Gastroesophageal sphincter (tissue), 4 donors: ENCODE results near the gene POC5. TPM values are rescaled to one million over a fixed set of nuclear protein-coding genes. Genes with fewer than 3 reads are reported as not detected.
A peak's percentile ranks its signal among the peaks of the same experiment; 100 is the strongest.
"Not testable (repeated sequence)": the region's sequence is repeated elsewhere in the genome, so short reads cannot be mapped to it uniquely, and the experiment has no call there.

Experiments
- ATAC-seq: fragments of 150-250 bp; one replicate; pipeline ENCODE4 v1.9.1; 2016; ENCODE audit warnings: mild to moderate bottlenecking, moderate library complexity
- H3K27ac ChIP-seq, 4 donors: fragments of 200-600 bp; sonication (generic) in 3 of 4; 1 replicate in 3 of 4; 2 replicates in 1 of 4; pipeline ENCODE4 v1.5.1; 2016 to 2019
- H3K27me3 ChIP-seq: fragments of 200-600 bp; sonication (generic); one replicate; pipeline ENCODE4 v1.5.1; 2019
- H3K36me3 ChIP-seq, 2 donors: fragments of 200-600 bp; sonication (generic); one replicate each; pipeline ENCODE4 v1.5.1; 2019; ENCODE audit warnings: control low read depth in 1 of 2
- H3K4me1 ChIP-seq, 3 donors: fragments of 200-600 bp; sonication (generic); 1 replicate in 2 of 3; 2 replicates in 1 of 3; pipeline ENCODE4 v1.5.1; 2016 to 2019; ENCODE audit warnings: control low read depth in 2 of 3
- H3K4me3 ChIP-seq, 2 donors: fragments of 200-600 bp; sonication (generic); one replicate each; pipeline ENCODE4 v1.5.1; 2019; ENCODE audit warnings: mild to moderate bottlenecking in 1 of 2, moderate library complexity in 1 of 2
- H3K9me3 ChIP-seq, 3 donors: fragments of 200-600 bp; sonication (generic); one replicate each; pipeline ENCODE4 v1.5.1; 2017 to 2019; ENCODE audit warnings: control low read depth in 2 of 3
- CTCF ChIP-seq, 4 experiments: fragments of 200-600 bp in 2 of 4; fragments of 450-650 bp in 2 of 4; sonication (generic) in 1 of 4; IDR thresholded peaks; one replicate each; pipeline ENCODE4 v1.5.1; 2017 to 2019; ENCODE audit warnings: antibody characterized with exemption in 4 of 4, mild to moderate bottlenecking in 2 of 4, moderate library complexity in 2 of 4
- EP300 ChIP-seq: sonication (generic); formaldehyde crosslinking; IDR thresholded peaks from one replicate; pipeline ENCODE4 v1.6.1; 2017; ENCODE audit warnings: antibody characterized with exemption, mild to moderate bottlenecking
- POLR2A ChIP-seq, 2 donors: fragments of 450-650 bp; IDR thresholded peaks; one replicate each; pipeline ENCODE4 v1.6.1; 2017; ENCODE audit warnings: antibody characterized with exemption in 2 of 2, mild to moderate bottlenecking in 2 of 2, moderate library complexity in 1 of 2
- POLR2AphosphoS5 ChIP-seq: sonication (generic); formaldehyde crosslinking; IDR thresholded peaks from one replicate; pipeline ENCODE4 v1.6.1; 2017; ENCODE audit warnings: antibody characterized with exemption
- WGBS, 2 donors: methylation state at CpG; one replicate each; pipeline ENCODE4 v1.1.5; 2018; ENCODE audit warnings: low coverage in 1 of 2; 5-methylcytosine and 5-hydroxymethylcytosine counted together
- total RNA-seq, 4 donors: library from RNA; depleted of rRNA; stranded (reverse); fragments of >200 nt; gene quantifications; one replicate each; pipeline ENCODE4 v1.1.0, GENCODE V29; 2016

Gene POC5
- total RNA-seq, 4 donors from 2014 or later, result 6.1 to 41.6 (median 11.3) TPM

GRCh38 chr5:75744355-75744754 lies 27.1 kb upstream of the POC5 start:
- Histone ChIP-seq H3K36me3 (no peaks in the 10 kb centered on the region), H3K9me3 (no peaks in the 10 kb centered on the region), H3K4me1 (no peaks in the 10 kb centered on the region), H3K27ac (no peak overlapping the region), H3K4me3 (no peak overlapping the region), H3K27me3 (no peaks in the 10 kb centered on the region)
- ATAC-seq, result no peak
- WGBS, 2 donors, result 80 to 88% methylated on average over 2 to 3 of the region's 3 CpGs
- TF ChIP-seq CTCF (IDR thresholded peaks at IDR 0.05), result no peak
- TF ChIP-seq POLR2AphosphoS5, result no peak
- TF ChIP-seq EP300, result no peak
- TF ChIP-seq POLR2A (IDR thresholded peaks at IDR 0.05), result no peak

GRCh38 chr5:75736273-75736672 lies 19.0 kb upstream of the POC5 start:
- no peak for TF ChIP-seq POLR2A (IDR thresholded peaks at IDR 0.05)
- no peak for TF ChIP-seq CTCF (IDR thresholded peaks at IDR 0.05)

DNA sequence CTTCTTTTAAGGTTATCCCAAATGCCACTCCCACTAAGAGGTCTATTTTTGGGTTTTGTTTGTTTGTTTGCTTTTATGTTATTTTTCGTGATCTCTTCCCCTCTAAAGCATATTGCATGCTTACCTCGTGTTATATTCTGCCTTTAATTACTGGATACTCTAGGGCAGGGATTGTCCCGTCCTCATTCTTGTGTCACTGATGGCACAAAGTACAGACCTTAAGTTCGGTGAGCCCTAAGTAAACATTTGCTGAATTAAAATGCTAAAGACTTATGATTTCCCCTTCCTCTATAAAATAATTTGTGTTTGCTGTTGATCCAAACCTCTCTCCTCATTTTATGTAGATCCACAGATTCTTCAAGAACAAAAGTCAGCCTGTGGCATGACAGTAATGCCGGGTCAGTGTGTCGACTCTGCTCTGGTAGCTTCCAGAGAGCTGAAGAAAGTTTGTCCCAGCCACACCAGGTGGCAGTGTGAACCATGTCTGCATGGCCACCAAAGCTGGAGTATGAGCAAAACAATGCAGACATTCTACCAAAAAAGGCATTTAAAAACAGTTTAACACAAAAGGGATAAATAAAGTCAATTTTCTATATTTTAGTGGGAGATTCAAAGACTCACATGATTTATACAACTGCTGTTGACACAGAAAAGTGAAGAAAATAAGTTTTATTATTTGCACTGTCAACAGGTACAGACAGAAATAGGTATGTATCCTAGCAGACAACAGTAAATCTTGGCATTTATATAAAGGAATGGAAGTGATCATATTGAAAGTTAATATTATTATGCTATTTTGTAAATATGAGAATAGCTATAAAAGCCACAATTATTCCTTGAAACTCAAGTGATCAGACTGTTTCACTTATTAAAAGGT lies 17.9 kb upstream of the POC5 start:
- Histone ChIP-seq H3K4me3 (no peak overlapping the region), H3K4me1 (no peaks in the 10 kb centered on the region), H3K9me3 (peaks cover 0 to 8% (median 0%) of the 10 kb centered on the region in 3 donors), H3K27me3 (no peaks in the 10 kb centered on the region), H3K27ac (no peak overlapping the region), H3K36me3 (no peaks in the 10 kb centered on the region)
- 33 to 59% methylated on average over 4 to 6 of the region's 6 CpGs for WGBS, 2 donors
- TF ChIP-seq CTCF (IDR thresholded peaks at IDR 0.05) (peak in 1 of 4 experiments; percentile 19), POLR2AphosphoS5 (no peak), EP300 (no peak)
- ATAC-seq, result no peak

More at GRCh38 chr5:75736273-75736672, 19.0 kb upstream of the POC5 start:
- no peaks in the 10 kb centered on the region for H3K27me3 ChIP-seq
- H3K36me3 ChIP-seq, result no peaks in the 10 kb centered on the region
- 76 to 78% methylated on average over 4 to 7 of the region's 8 CpGs for WGBS, 2 donors
- no peak for ATAC-seq
- H3K27ac ChIP-seq, result no peak overlapping the region
- H3K4me1 ChIP-seq, result no peaks in the 10 kb centered on the region
- H3K9me3 ChIP-seq, result peaks cover 0 to 8% (median 0%) of the 10 kb centered on the region in 3 donors
- no peak overlapping the region for H3K4me3 ChIP-seq

GRCh38 chr5:75733767-75734166 lies 16.5 kb upstream of the POC5 start:
- no peak for ATAC-seq
- no peaks in the 10 kb centered on the region for H3K27me3 ChIP-seq
- H3K4me1 ChIP-seq, result no peaks in the 10 kb centered on the region
- peaks cover 0 to 8% (median 0%) of the 10 kb centered on the region in 3 donors for H3K9me3 ChIP-seq
- H3K4me3 ChIP-seq, result no peak overlapping the region
- H3K27ac ChIP-seq, result no peak overlapping the region
- H3K36me3 ChIP-seq, result no peaks in the 10 kb centered on the region
- WGBS, 2 donors, result 100% methylated on average over 1 of the region's 1 CpG
- TF ChIP-seq CTCF (IDR thresholded peaks at IDR 0.05) (no peak), POLR2A (IDR thresholded peaks at IDR 0.05) (no peak), EP300 (no peak), POLR2AphosphoS5 (no peak)

GRCh38 chr5:75731515-75731914 lies 14.3 kb upstream of the POC5 start:
- WGBS, 2 donors, result 90 to 100% methylated on average over 2 to 4 of the region's 4 CpGs
- not testable (repeated sequence) for ATAC-seq, H3K36me3 ChIP-seq, H3K27me3 ChIP-seq, H3K4me1 ChIP-seq, H3K9me3 ChIP-seq, H3K27ac ChIP-seq, H3K4me3 ChIP-seq
